ENCODE results near the gene ARHGEF6.

DNA sequence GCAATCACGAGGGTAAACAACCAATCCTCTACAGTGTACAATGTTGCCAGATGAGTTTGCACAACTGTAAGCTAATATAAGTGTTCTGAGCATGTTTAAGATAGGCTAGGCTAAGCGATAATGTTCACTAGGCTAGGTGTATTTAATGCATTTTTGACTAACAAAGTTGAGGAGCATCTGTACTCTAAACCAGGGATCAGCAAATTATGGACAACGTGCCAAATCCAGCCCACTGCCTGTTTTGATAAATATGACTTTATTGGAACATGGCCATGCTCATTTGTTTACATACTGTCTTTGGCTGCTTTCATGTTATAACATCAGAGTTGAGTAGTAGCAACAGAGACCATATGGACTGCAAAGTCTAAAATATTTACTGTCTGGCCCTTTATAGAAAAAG lies 46.3 kb upstream of the ARHGEF6 start:
- no peak for TF ChIP-seq CTCF (IDR thresholded peaks at IDR 0.05)
- no peak for TF ChIP-seq POLR2A (IDR thresholded peaks at IDR 0.05)

Measured in right lobe of liver (tissue), 4 donors.